HG02623 (cell line): ENCODE data around the gene F7.
"Not testable (repeated sequence)": the region's sequence is repeated elsewhere in the genome, so short reads cannot be mapped to it uniquely, and the experiment has no call there.

Experiments used
- ATAC-seq: cut with Tn5 transposase; IDR thresholded peaks from one replicate; pipeline ENCODE4 v1.9.1; 2021; ENCODE audit warnings: moderate library complexity; ENCODE audit not compliant: unreplicated experiment

Gene F7

GRCh38 chr13:113151745-113152690 is 46.4 kb downstream of the F7 start:
- ATAC-seq = no peak

- no peak for ATAC-seq
Observed at GRCh38 chr13:113152691-113152983, 47.0 kb downstream of the F7 start.

GRCh38 chr13:113152984-113153809 is 47.6 kb downstream of the F7 start:
- ATAC-seq = peak; percentile 21

GRCh38 chr13:113153810-113154748 is 48.5 kb downstream of the F7 start:
- ATAC-seq = peak; percentile 57

GRCh38 chr13:113155201-113155600 is 49.6 kb downstream of the F7 start:
- no peak for ATAC-seq

- no peak for ATAC-seq
Observed at GRCh38 chr13:113155982-113156655, 50.5 kb downstream of the F7 start.

- no peak for ATAC-seq
Observed at GRCh38 chr13:113157206-113157928, 51.8 kb downstream of the F7 start.

- ATAC-seq = no peak
Observed at GRCh38 chr13:113157929-113158747, 52.5 kb downstream of the F7 start, which contains the start of gene PROZ. TSS of gene PROZ (plus strand) at chr13:113158648. CDS start at chr13:113158661, 13 bp downstream.

GRCh38 chr13:113158946-113159345 is 53.4 kb downstream of the F7 start:
- ATAC-seq = no peak

GRCh38 chr13:113159701-113160100 is 54.1 kb downstream of the F7 start:
- ATAC-seq = no peak

GRCh38 chr13:113160983-113161382 is 55.4 kb downstream of the F7 start:
- no peak for ATAC-seq

GRCh38 chr13:113161433-113161832 is 55.8 kb downstream of the F7 start:
- no peak for ATAC-seq

GRCh38 chr13:113161975-113162374 is 56.4 kb downstream of the F7 start:
- ATAC-seq = not testable (repeated sequence)

- no peak for ATAC-seq
Observed at GRCh38 chr13:113162783-113163685, 57.4 kb downstream of the F7 start.

- ATAC-seq = no peak
Observed at GRCh38 chr13:113164492-113164891, 58.9 kb downstream of the F7 start.

GRCh38 chr13:113166266-113166665 is 60.7 kb downstream of the F7 start:
- no peak for ATAC-seq

- no peak for ATAC-seq
Observed at GRCh38 chr13:113166681-113167080, 61.1 kb downstream of the F7 start.

- no peak for ATAC-seq
Observed at GRCh38 chr13:113167155-113167554, 61.6 kb downstream of the F7 start.
